ENCODE measurements around the gene MEGF11.

DNA sequence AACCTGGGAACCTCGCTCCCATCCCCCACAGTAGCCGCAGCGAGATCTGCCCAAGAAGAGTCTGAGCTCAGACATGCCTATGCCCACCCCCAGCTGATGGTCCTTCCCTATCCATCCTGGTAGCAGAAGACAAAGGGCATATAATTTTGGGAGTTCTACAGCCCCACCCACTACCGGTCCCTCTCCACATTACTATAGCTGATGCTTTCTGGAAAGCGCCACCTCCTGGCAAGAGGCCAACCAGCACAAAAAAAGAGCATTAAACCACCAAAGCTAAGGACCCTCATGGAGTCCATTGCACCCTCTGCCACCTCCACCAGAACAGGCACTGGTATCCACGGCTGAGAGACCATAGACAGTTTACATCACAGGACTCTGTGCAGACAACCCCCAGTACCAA is 168.4 kb downstream of the MEGF11 start:
- TF ChIP-seq ZNF274 (IDR thresholded peaks at IDR 0.05; ENCODE audit: low read depth, low read length) (no peak), YY1 (IDR thresholded peaks at IDR 0.05; ENCODE audit: insufficient read depth, insufficient read length) (no peak)
